ENCODE results near the gene DIAPH2. TPM values are rescaled to one million over a fixed set of nuclear protein-coding genes. Genes with fewer than 3 reads are reported as not detected.

DIAPH2 gene
- total and polyA plus RNA-seq, 2 donors (not counting 1 experiment from before 2014, with no cell fraction given): 4.2 to 32.4 TPM

- peak overlapping the region; percentile 81 for H3K9ac ChIP-seq (ENCODE audit: low read length)
- no peaks in the 10 kb centered on the region for H4K20me1 ChIP-seq (ENCODE audit: control insufficient read depth, insufficient read depth, low read length, poor library complexity, severe bottlenecking)
- ATAC-seq (ENCODE audit: low read depth) (peak; percentile 44), DNase-seq (peak; percentile 73)
- H3K27ac Mint-ChIP-seq: peak overlapping the region; percentile 90
- H2AFZ ChIP-seq (ENCODE audit: insufficient read depth, low read depth, low read length, poor library complexity, severe bottlenecking): peak overlapping the region; percentile 81
- peak overlapping the region in 4 of 5 experiments; percentile 62 to 84 (median 70) for H3K4me3 ChIP-seq (ENCODE audit: control extremely low read depth in 1 of 5, extremely low read depth in 1 of 5, insufficient read depth in 1 of 5, low read depth in 2 of 5, low read length in 4 of 5)
- POLR2A ChIA-PET: no interaction called here
- no peaks in the 10 kb centered on the region for H3K9me3 ChIP-seq (ENCODE audit: control extremely low read depth in 1 of 3, control insufficient read depth in 2 of 3, insufficient read depth in 1 of 3, low read length in 2 of 3)
- H3K27me3 Mint-ChIP-seq: no peaks in the 10 kb centered on the region
- peak overlapping the region; percentile 89 for H3K4me2 ChIP-seq (replicated peaks; ENCODE audit: low read depth, low read length, poor library complexity, severe bottlenecking)
- no CpG with 5 or more reads among the region's 8 CpGs for WGBS (ENCODE audit: insufficient coverage)
- peaks cover 4 to 13% of the 10 kb centered on the region in 2 donors for H3K4me1 ChIP-seq (ENCODE audit: control insufficient read depth in 2 of 2, insufficient read depth in 2 of 2, low read length in 2 of 2)
- no peaks in the 10 kb centered on the region for H3K27me3 ChIP-seq (replicated peaks in 1 of 4; ENCODE audit: control extremely low read depth in 1 of 4, control insufficient read depth in 3 of 4, insufficient read depth in 4 of 4, low read length in 3 of 4)
- peaks cover 2% of the 10 kb centered on the region for H3K79me2 ChIP-seq (ENCODE audit: control insufficient read depth, insufficient read depth, low read length)
- TF ChIP-seq EZH2 (IDR thresholded peaks at IDR 0.05; ENCODE audit: borderline replicate concordance, insufficient read depth, low read depth, low read length, poor library complexity, severe bottlenecking): no peak
- TF ChIP-seq, protein P1, sequence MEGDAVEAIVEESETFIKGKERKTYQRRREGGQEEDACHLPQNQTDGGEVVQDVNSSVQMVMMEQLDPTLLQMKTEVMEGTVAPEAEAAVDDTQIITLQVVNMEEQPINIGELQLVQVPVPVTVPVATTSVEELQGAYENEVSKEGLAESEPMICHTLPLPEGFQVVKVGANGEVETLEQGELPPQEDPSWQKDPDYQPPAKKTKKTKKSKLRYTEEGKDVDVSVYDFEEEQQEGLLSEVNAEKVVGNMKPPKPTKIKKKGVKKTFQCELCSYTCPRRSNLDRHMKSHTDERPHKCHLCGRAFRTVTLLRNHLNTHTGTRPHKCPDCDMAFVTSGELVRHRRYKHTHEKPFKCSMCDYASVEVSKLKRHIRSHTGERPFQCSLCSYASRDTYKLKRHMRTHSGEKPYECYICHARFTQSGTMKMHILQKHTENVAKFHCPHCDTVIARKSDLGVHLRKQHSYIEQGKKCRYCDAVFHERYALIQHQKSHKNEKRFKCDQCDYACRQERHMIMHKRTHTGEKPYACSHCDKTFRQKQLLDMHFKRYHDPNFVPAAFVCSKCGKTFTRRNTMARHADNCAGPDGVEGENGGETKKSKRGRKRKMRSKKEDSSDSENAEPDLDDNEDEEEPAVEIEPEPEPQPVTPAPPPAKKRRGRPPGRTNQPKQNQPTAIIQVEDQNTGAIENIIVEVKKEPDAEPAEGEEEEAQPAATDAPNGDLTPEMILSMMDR (IDR thresholded peaks at IDR 0.05): no peak
- H3K4me3 Mint-ChIP-seq: peak overlapping the region; percentile 89
- no peaks in the 10 kb centered on the region for H3K9me3 Mint-ChIP-seq (ENCODE audit: insufficient read depth)
- H3K27ac ChIP-seq (ENCODE audit: low read length in 2 of 2): peak overlapping the region; percentile 73 to 77
- peaks cover 31% of the 10 kb centered on the region for H3K4me1 Mint-ChIP-seq
- intact Hi-C loops (cut with micrococcal nuclease): loop anchor here (2.0 kb wide), 1 partner anchor 151 kb away; no protein-coding TSS in a partner anchor
- CTCF ChIA-PET: no interaction called here
- H3K36me3 ChIP-seq (replicated peaks in 1 of 2; ENCODE audit: control extremely low read depth in 1 of 2, control insufficient read depth in 1 of 2, extremely low read depth in 1 of 2, insufficient read depth in 2 of 2, low read length in 1 of 2): no peaks in the 10 kb centered on the region
These were observed 674 bp upstream of the DIAPH2 start for GRCh38 chrX:96683997-96684338.

DNA sequence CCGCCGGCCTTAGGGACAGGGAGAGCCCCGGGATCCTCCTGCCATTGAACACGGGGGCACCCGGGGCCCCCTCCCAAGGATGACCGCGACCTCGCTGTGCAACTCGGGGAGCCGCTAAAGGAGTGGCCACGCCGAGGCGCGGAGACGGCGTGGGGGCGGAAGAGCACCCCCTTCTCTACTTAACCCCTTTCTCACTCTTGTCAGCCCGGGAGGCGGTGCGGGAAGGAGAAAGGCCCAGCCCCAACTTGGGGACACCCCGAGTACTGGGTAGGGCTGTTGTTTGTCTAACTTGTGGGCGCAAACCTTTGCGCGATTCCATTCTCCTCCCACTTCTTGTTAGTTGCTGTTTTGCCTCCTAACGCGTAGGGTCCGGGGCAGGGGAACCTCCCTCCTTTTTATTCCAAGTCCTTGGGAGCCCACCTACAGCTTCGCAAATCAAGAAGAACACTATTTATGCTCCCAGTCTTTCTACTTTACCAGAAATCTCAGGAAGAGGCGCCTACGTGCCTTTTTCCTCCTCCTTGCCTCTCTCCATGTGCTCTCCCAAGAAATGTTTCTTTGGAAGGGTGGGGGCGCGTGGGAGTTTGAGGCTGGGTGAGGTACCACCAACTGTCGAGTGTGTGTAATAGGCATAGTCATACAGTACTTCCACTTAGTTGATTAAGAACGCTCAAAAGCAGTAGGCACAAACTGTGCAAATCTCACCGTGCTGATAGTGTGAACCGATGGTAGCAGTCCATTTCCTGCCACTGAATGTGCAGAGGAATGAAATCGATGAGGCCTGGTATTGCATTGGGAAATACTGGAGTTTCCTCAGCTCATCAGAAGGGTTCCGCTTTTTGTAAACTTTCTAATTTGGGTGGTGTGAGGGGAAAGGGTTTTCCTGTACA is 813 bp downstream of the DIAPH2 start:
- H4K20me1 ChIP-seq (ENCODE audit: control insufficient read depth, insufficient read depth, low read length, poor library complexity, severe bottlenecking): no peaks in the 10 kb centered on the region
- CTCF ChIA-PET: no interaction called here
- H3K4me1 ChIP-seq (ENCODE audit: control insufficient read depth in 2 of 2, insufficient read depth in 2 of 2, low read length in 2 of 2): peaks cover 4 to 13% of the 10 kb centered on the region in 2 donors
- Mint-ChIP-seq H3K9me3 (ENCODE audit: insufficient read depth) (no peaks in the 10 kb centered on the region), H3K4me3 (peak overlapping the region; percentile 89), H3K4me1 (peaks cover 34% of the 10 kb centered on the region), H3K27me3 (no peaks in the 10 kb centered on the region), H3K27ac (peak overlapping the region; percentile 90)
- H3K79me2 ChIP-seq (ENCODE audit: control insufficient read depth, insufficient read depth, low read length): peaks cover 2% of the 10 kb centered on the region
- intact Hi-C loops (cut with micrococcal nuclease): loop anchor here (2.0 kb wide), 1 partner anchor 149 kb away; no protein-coding TSS in a partner anchor
- DNase-seq: peak; percentile 28
- H3K27me3 ChIP-seq (replicated peaks in 1 of 4; ENCODE audit: control extremely low read depth in 1 of 4, control insufficient read depth in 3 of 4, insufficient read depth in 4 of 4, low read length in 3 of 4): no peaks in the 10 kb centered on the region
- TF ChIP-seq EZH2 (IDR thresholded peaks at IDR 0.05; ENCODE audit: borderline replicate concordance, insufficient read depth, low read depth, low read length, poor library complexity, severe bottlenecking): no peak
- TF ChIP-seq, protein P1 (IDR thresholded peaks at IDR 0.05): no peak
- H2AFZ ChIP-seq (ENCODE audit: insufficient read depth, low read depth, low read length, poor library complexity, severe bottlenecking): peak overlapping the region; percentile 81
- H3K4me2 ChIP-seq (replicated peaks; ENCODE audit: low read depth, low read length, poor library complexity, severe bottlenecking): peak overlapping the region; percentile 89
- ATAC-seq (ENCODE audit: low read depth): peak; percentile 11
- POLR2A ChIA-PET: no interaction called here
- H3K36me3 ChIP-seq (replicated peaks in 1 of 2; ENCODE audit: control extremely low read depth in 1 of 2, control insufficient read depth in 1 of 2, extremely low read depth in 1 of 2, insufficient read depth in 2 of 2, low read length in 1 of 2): no peaks in the 10 kb centered on the region
- no peaks in the 10 kb centered on the region for H3K9me3 ChIP-seq (ENCODE audit: control extremely low read depth in 1 of 3, control insufficient read depth in 2 of 3, insufficient read depth in 1 of 3, low read length in 2 of 3)
- H3K27ac ChIP-seq (ENCODE audit: low read length in 2 of 2): peak overlapping the region; percentile 73 to 77
- WGBS (ENCODE audit: insufficient coverage): 0% methylated on average over 16 of the region's 38 CpGs
- H3K9ac ChIP-seq (ENCODE audit: low read length): peak overlapping the region; percentile 81
- peak overlapping the region; percentile 62 to 84 (median 69) for H3K4me3 ChIP-seq (ENCODE audit: control extremely low read depth in 1 of 5, extremely low read depth in 1 of 5, insufficient read depth in 1 of 5, low read depth in 2 of 5, low read length in 4 of 5)

All from B cell (primary cell).